Caco-2 (cell line): Measurements from ENCODE around the gene HACD1. TPM values are rescaled to one million over a fixed set of nuclear protein-coding genes. Genes with fewer than 3 reads are reported as not detected.

Experiments used
- Bru-seq: library from RNA; stranded (reverse); fragments of 400-500 nt; gene quantifications from one replicate; lab custom pipeline; 2021; lab: Mats Ljungman, UMichigan
- BruChase-seq, 2 experiments: library from RNA; stranded (reverse); fragments of 400-500 nt; gene quantifications; one replicate each; lab custom pipeline; 2021; lab: Mats Ljungman, UMichigan
- BruUV-seq: library from RNA; stranded (reverse); fragments of 400-500 nt; replicated peaks from 2 replicates; lab custom pipeline; 2021; lab: Mats Ljungman, UMichigan
- CTCF ChIA-PET: fragments of 300-600 bp; sonication (Branson Sonifier 250); formaldehyde crosslinking; loops from one replicate; lab custom pipeline; 2022; ENCODE audit warnings: antibody characterized with exemption; lab: Charles Lee
- POLR2A ChIA-PET: fragments of 300-600 bp; sonication (Branson Sonifier 250); formaldehyde crosslinking; loops from one replicate; lab custom pipeline; 2022; ENCODE audit warnings: antibody characterized with exemption; lab: Charles Lee
- DNase-seq, 2 experiments: peaks; one replicate each; pipeline versions ENCODE4 v3.0.0 to v3.0.0-alpha.2; 2020 to 2022
- H3K27me3 ChIP-seq: replicated peaks from 2 replicates; pipeline ENCODE4 v1.6.0; 2011; ENCODE audit warnings: low read length; ENCODE audit not compliant: control insufficient read depth, insufficient read depth
- H3K36me3 ChIP-seq: 2 replicates; pipeline ENCODE4 v1.5.1; 2011; ENCODE audit warnings: low read length; ENCODE audit not compliant: control insufficient read depth, insufficient read depth
- H3K4me1 ChIP-seq: fragments of 250-450 bp; sonication (Bioruptor Pico); 2 replicates; pipeline ENCODE4 v1.5.1; 2020; ENCODE audit warnings: mild to moderate bottlenecking
- H3K4me3 ChIP-seq: 2 replicates; pipeline ENCODE4 v1.5.1; 2011; ENCODE audit warnings: low read depth, mild to moderate bottlenecking, control low read depth, low read length
- H3K9me3 ChIP-seq: fragments of 250-450 bp; sonication (Bioruptor Pico); 2 replicates; pipeline ENCODE4 v1.5.1; 2020; ENCODE audit warnings: mild to moderate bottlenecking, moderate library complexity
- H3K27ac Mint-ChIP-seq: one replicate; pipeline ENCODE4 v1.8.0; 2022; ENCODE audit warnings: mixed read lengths; ENCODE audit not compliant: unreplicated experiment
- H3K27me3 Mint-ChIP-seq: one replicate; pipeline ENCODE4 v1.8.0; 2022; ENCODE audit warnings: mixed read lengths; ENCODE audit not compliant: insufficient read depth, unreplicated experiment
- H3K36me3 Mint-ChIP-seq: one replicate; pipeline ENCODE4 v1.8.0; 2022; ENCODE audit warnings: mild to moderate bottlenecking, mixed read lengths; ENCODE audit not compliant: insufficient read depth, unreplicated experiment
- H3K4me1 Mint-ChIP-seq: one replicate; pipeline ENCODE4 v1.8.0; 2022; ENCODE audit warnings: low read depth, mixed read lengths; ENCODE audit not compliant: unreplicated experiment
- H3K4me3 Mint-ChIP-seq: one replicate; pipeline ENCODE4 v1.8.0; 2022; ENCODE audit warnings: mild to moderate bottlenecking, moderate library complexity, mixed read lengths; ENCODE audit not compliant: unreplicated experiment
- H3K9me3 Mint-ChIP-seq: one replicate; pipeline ENCODE4 v1.8.0; 2022; ENCODE audit warnings: mixed read lengths; ENCODE audit not compliant: unreplicated experiment
- intact Hi-C: fragments of 100-400 bp; cut with micrococcal nuclease; formaldehyde crosslinking; loops from one replicate; pipeline ENCODE4 v1.10.0; 2022; ENCODE audit not compliant: unreplicated experiment
- long read RNA-seq: library from polyadenylated mRNA; stranded (forward); transcript quantifications from one replicate; pipeline ENCODE4 v2.0.0, GENCODE V29; 2022
- total RNA-seq: library from RNA; stranded (reverse); gene quantifications from 2 replicates; pipeline ENCODE4 v1.2.3, GENCODE V29; 2022
- TF ChIP-seq, protein P1 (sequence below), 2 experiments: fragments of 200-600 bp in 1 of 2; IDR thresholded peaks; 1 replicate in 1 of 2; 2 replicates in 1 of 2; pipeline versions ENCODE4 v1.5.1 to v1.8.0; 2011 to 2022; ENCODE audit warnings: antibody characterized with exemption in 1 of 2, control low read depth in 1 of 2, inconsistent platforms in 1 of 2, low read depth in 1 of 2, low read length in 1 of 2, mild to moderate bottlenecking in 1 of 2, moderate library complexity in 1 of 2; ENCODE audit not compliant: insufficient read depth in 1 of 2, severe bottlenecking in 1 of 2, unreplicated experiment in 1 of 2

Gene HACD1, protein sequence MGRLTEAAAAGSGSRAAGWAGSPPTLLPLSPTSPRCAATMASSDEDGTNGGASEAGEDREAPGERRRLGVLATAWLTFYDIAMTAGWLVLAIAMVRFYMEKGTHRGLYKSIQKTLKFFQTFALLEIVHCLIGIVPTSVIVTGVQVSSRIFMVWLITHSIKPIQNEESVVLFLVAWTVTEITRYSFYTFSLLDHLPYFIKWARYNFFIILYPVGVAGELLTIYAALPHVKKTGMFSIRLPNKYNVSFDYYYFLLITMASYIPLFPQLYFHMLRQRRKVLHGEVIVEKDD
- total RNA-seq = 37.2 and 47.8 TPM in 2 replicates
- Bru-seq, nascent RNA = percentile 81 among the genes with signal in this experiment
- percentile 85 among the genes with signal in this experiment for BruChase-seq, experiment 1, labeled RNA remaining after a 2-hour chase
- BruChase-seq, experiment 2, labeled RNA remaining after a 6-hour chase = percentile 78 among the genes with signal in this experiment
- long read RNA-seq, partial matches to known transcripts = 1 of 12 reads
- long read RNA-seq, other reads (novel, unspliced or antisense) = 8 of 12 reads

- intact Hi-C loops = loop anchor here (1.0 to 5.0 kb wide), 4 partner anchors 16 to 90 kb away; partner anchors contain the start of gene STAM
- CTCF ChIA-PET = interaction anchor here (0.5 to 2.4 kb wide), 17 partner anchors 17 to 1066 kb away, joined by 3 to 32 read pairs (median 5); partner anchors contain the start of gene STAM
- peak within 1 kb of the TSS; percentile 98 for H3K4me3 ChIP-seq
- peak; percentile 87 to 92 for DNase-seq
- no peaks in the 10 kb centered on the region for H3K36me3 ChIP-seq
- TSS peak; percentile 91 for BruUV-seq
- peaks cover 21% of the 10 kb centered on the region for H3K36me3 Mint-ChIP-seq
- TF ChIP-seq, protein P1, sequence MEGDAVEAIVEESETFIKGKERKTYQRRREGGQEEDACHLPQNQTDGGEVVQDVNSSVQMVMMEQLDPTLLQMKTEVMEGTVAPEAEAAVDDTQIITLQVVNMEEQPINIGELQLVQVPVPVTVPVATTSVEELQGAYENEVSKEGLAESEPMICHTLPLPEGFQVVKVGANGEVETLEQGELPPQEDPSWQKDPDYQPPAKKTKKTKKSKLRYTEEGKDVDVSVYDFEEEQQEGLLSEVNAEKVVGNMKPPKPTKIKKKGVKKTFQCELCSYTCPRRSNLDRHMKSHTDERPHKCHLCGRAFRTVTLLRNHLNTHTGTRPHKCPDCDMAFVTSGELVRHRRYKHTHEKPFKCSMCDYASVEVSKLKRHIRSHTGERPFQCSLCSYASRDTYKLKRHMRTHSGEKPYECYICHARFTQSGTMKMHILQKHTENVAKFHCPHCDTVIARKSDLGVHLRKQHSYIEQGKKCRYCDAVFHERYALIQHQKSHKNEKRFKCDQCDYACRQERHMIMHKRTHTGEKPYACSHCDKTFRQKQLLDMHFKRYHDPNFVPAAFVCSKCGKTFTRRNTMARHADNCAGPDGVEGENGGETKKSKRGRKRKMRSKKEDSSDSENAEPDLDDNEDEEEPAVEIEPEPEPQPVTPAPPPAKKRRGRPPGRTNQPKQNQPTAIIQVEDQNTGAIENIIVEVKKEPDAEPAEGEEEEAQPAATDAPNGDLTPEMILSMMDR (IDR thresholded peaks at IDR 0.05; ENCODE audit: insufficient read depth in 1 of 2, low read depth in 1 of 2, low read length in 1 of 2, severe bottlenecking in 1 of 2, unreplicated experiment in 1 of 2) = peak in 1 of 2 experiments; percentile 62
- no peaks in the 10 kb centered on the region for H3K9me3 ChIP-seq
- H3K4me1 ChIP-seq = no peaks in the 10 kb centered on the region; the same call in 1 of the 2 replicates
- peak within 1 kb of the TSS; percentile 88 for H3K27ac Mint-ChIP-seq
- H3K9me3 Mint-ChIP-seq = no peaks in the 10 kb centered on the region
- H3K27me3 ChIP-seq = no peaks in the 10 kb centered on the region
- POLR2A ChIA-PET = interaction anchor here (0.5 to 2.5 kb wide), 7 partner anchors 27 to 1188 kb away, joined by 3 to 80 read pairs (median 5); partner anchors contain the start of gene STAM
- H3K4me3 Mint-ChIP-seq = peak within 1 kb of the TSS; percentile 97
- H3K4me1 Mint-ChIP-seq = peaks cover 5% of the 10 kb centered on the region
- peaks cover 3% of the 10 kb centered on the region for H3K27me3 Mint-ChIP-seq
Measured at GRCh38 chr10:17617031-17617911, at the start of gene HACD1. Gene HACD1, minus strand, starts transcription at chr10:17617374. Its CDS starts 35 bp downstream, at chr10:17617339.

- Mint-ChIP-seq H3K27me3 (no peaks in the 10 kb centered on the region), H3K36me3 (peaks cover 16% of the 10 kb centered on the region), H3K9me3 (no peaks in the 10 kb centered on the region), H3K4me1 (peaks cover 33% of the 10 kb centered on the region), H3K4me3 (no peak overlapping the region), H3K27ac (no peak overlapping the region)
- H3K27me3 ChIP-seq = no peaks in the 10 kb centered on the region
- no TSS peak for BruUV-seq
- intact Hi-C loops = no loop called here
- H3K9me3 ChIP-seq = no peaks in the 10 kb centered on the region
- TF ChIP-seq, protein P1 (IDR thresholded peaks at IDR 0.05; ENCODE audit: insufficient read depth in 1 of 2, low read depth in 1 of 2, low read length in 1 of 2, severe bottlenecking in 1 of 2, unreplicated experiment in 1 of 2) = no peak
- POLR2A ChIA-PET = no interaction called here
- CTCF ChIA-PET = no interaction called here
- H3K4me3 ChIP-seq = no peak overlapping the region
- no peaks in the 10 kb centered on the region for H3K36me3 ChIP-seq
- no peak for DNase-seq
- H3K4me1 ChIP-seq = peaks cover 40% of the 10 kb centered on the region
Measured at GRCh38 chr10:17665747-17666146, 48.6 kb upstream of the HACD1 start.
